ENCODE data around the gene KRT76.

DNA sequence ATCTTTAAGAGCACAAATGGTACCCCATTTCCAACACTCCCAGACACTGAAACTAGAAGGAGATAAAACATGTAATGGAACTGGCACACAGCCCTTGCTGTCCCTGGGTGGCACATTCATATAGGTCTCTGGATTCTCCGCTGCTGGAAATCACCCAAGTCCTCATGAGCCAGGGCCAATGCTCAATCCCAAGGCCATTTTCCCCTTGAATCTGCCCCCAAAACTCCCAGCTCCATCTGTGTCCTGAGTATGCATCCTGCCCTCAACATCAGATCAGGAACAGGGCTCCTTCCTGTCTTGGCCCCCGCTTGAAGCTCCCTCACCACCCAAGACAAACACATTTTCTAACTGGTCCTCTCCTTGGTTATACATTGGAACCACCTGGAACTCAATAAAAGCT, 24.6 kb downstream of the KRT76 start:
- TF ChIP-seq, protein P1, sequence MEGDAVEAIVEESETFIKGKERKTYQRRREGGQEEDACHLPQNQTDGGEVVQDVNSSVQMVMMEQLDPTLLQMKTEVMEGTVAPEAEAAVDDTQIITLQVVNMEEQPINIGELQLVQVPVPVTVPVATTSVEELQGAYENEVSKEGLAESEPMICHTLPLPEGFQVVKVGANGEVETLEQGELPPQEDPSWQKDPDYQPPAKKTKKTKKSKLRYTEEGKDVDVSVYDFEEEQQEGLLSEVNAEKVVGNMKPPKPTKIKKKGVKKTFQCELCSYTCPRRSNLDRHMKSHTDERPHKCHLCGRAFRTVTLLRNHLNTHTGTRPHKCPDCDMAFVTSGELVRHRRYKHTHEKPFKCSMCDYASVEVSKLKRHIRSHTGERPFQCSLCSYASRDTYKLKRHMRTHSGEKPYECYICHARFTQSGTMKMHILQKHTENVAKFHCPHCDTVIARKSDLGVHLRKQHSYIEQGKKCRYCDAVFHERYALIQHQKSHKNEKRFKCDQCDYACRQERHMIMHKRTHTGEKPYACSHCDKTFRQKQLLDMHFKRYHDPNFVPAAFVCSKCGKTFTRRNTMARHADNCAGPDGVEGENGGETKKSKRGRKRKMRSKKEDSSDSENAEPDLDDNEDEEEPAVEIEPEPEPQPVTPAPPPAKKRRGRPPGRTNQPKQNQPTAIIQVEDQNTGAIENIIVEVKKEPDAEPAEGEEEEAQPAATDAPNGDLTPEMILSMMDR (conservative IDR thresholded peaks at IDR 0.05; ENCODE audit: low read depth, low read length), result no peak
- no peak for TF ChIP-seq EZH2 (IDR thresholded peaks at IDR 0.05; ENCODE audit: low read length, unreplicated experiment)

All from PC-3 (cell line).